ENCODE results near the gene PRDM13. TPM values are rescaled to one million over a fixed set of nuclear protein-coding genes. Genes with fewer than 3 reads are reported as not detected.

The PRDM13 gene
- total and polyA plus RNA-seq, 9 of the 15 experiments (the other 6 are each of a cell fraction or from before 2014, with no cell fraction given) = not detected

DNA sequence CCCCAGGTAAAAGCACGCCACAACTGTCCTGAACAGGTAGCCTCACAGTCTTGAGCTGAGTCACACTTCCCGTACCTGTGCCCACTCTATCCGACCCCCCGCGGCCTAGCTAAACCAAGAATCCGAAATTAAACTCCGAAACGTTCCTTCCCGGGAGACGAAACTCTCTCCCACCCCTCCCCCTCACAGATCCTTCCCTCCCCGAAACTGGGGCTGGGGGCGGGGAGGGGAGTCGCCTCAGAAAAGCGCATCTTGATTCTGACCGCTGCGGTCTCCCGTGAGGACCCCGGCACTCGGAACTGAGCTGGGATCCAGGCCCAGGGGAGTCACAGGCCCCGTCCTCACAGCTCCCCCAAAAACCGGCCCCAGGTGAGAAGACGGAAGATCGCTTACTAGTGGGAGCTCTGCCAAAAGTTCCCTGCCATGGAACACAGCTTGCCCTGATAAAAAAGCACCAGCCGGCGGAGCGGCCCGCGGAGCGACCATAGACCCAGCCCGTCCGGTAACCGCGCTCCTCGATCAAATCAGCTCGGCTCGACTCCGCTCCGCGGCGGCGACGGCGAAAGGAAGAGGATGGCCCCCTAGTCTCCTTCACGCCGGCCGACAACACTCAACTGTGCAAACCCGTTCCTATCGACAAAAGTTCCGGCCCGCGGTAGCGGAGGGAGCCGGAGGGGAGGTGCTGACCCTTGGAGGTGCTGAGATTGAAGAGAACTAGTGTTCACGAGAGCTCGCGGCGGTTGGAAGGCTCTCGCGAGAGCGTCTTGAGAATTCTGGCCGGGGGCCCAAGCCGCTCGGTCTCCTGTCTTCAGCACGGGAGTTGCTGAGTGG lies 38.3 kb upstream of the PRDM13 start, which contains the start of gene CCNC (continued):
- TF ChIP-seq, protein P1, sequence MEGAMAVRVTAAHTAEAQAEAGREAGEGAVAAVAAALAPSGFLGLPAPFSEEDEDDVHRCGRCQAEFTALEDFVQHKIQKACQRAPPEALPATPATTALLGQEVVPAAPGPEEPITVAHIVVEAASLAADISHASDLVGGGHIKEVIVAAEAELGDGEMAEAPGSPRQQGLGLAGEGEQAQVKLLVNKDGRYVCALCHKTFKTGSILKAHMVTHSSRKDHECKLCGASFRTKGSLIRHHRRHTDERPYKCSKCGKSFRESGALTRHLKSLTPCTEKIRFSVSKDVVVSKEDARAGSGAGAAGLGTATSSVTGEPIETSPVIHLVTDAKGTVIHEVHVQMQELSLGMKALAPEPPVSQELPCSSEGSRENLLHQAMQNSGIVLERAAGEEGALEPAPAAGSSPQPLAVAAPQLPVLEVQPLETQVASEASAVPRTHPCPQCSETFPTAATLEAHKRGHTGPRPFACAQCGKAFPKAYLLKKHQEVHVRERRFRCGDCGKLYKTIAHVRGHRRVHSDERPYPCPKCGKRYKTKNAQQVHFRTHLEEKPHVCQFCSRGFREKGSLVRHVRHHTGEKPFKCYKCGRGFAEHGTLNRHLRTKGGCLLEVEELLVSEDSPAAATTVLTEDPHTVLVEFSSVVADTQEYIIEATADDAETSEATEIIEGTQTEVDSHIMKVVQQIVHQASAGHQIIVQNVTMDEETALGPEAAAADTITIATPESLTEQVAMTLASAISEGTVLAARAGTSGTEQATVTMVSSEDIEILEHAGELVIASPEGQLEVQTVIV (CRISPR knock-in tag; IDR thresholded peaks at IDR 0.05; ENCODE audit: borderline replicate concordance) = no peak
- TF ChIP-seq, protein P2, sequence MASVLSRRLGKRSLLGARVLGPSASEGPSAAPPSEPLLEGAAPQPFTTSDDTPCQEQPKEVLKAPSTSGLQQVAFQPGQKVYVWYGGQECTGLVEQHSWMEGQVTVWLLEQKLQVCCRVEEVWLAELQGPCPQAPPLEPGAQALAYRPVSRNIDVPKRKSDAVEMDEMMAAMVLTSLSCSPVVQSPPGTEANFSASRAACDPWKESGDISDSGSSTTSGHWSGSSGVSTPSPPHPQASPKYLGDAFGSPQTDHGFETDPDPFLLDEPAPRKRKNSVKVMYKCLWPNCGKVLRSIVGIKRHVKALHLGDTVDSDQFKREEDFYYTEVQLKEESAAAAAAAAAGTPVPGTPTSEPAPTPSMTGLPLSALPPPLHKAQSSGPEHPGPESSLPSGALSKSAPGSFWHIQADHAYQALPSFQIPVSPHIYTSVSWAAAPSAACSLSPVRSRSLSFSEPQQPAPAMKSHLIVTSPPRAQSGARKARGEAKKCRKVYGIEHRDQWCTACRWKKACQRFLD (CRISPR knock-in tag; IDR thresholded peaks at IDR 0.05) = peak; percentile 70; the same call in 1 of the 2 replicates
- peak; percentile 97 for TF ChIP-seq XRCC5 (IDR thresholded peaks at IDR 0.05; ENCODE audit: low read depth, low read length)
- TF ChIP-seq RBM34 (IDR thresholded peaks at IDR 0.05; ENCODE audit: borderline replicate concordance, insufficient read depth, low read length) = no peak
- TF ChIP-seq DMBX1 (CRISPR knock-in tag; IDR thresholded peaks at IDR 0.05; ENCODE audit: borderline replicate concordance) = no peak; the same call in 1 of the 2 replicates
- TF ChIP-seq, protein P3, sequence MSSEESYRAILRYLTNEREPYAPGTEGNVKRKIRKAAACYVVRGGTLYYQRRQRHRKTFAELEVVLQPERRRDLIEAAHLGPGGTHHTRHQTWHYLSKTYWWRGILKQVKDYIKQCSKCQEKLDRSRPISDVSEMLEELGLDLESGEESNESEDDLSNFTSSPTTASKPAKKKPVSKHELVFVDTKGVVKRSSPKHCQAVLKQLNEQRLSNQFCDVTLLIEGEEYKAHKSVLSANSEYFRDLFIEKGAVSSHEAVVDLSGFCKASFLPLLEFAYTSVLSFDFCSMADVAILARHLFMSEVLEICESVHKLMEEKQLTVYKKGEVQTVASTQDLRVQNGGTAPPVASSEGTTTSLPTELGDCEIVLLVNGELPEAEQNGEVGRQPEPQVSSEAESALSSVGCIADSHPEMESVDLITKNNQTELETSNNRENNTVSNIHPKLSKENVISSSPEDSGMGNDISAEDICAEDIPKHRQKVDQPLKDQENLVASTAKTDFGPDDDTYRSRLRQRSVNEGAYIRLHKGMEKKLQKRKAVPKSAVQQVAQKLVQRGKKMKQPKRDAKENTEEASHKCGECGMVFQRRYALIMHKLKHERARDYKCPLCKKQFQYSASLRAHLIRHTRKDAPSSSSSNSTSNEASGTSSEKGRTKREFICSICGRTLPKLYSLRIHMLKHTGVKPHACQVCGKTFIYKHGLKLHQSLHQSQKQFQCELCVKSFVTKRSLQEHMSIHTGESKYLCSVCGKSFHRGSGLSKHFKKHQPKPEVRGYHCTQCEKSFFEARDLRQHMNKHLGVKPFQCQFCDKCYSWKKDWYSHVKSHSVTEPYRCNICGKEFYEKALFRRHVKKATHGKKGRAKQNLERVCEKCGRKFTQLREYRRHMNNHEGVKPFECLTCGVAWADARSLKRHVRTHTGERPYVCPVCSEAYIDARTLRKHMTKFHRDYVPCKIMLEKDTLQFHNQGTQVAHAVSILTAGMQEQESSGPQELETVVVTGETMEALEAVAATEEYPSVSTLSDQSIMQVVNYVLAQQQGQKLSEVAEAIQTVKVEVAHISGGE (CRISPR knock-in tag; IDR thresholded peaks at IDR 0.05) = peak; percentile 95 to 99 (median 98)
- TF ChIP-seq, protein P4, sequence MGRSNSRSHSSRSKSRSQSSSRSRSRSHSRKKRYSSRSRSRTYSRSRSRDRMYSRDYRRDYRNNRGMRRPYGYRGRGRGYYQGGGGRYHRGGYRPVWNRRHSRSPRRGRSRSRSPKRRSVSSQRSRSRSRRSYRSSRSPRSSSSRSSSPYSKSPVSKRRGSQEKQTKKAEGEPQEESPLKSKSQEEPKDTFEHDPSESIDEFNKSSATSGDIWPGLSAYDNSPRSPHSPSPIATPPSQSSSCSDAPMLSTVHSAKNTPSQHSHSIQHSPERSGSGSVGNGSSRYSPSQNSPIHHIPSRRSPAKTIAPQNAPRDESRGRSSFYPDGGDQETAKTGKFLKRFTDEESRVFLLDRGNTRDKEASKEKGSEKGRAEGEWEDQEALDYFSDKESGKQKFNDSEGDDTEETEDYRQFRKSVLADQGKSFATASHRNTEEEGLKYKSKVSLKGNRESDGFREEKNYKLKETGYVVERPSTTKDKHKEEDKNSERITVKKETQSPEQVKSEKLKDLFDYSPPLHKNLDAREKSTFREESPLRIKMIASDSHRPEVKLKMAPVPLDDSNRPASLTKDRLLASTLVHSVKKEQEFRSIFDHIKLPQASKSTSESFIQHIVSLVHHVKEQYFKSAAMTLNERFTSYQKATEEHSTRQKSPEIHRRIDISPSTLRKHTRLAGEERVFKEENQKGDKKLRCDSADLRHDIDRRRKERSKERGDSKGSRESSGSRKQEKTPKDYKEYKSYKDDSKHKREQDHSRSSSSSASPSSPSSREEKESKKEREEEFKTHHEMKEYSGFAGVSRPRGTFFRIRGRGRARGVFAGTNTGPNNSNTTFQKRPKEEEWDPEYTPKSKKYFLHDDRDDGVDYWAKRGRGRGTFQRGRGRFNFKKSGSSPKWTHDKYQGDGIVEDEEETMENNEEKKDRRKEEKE (IDR thresholded peaks at IDR 0.05; ENCODE audit: borderline replicate concordance in 1 of 2, control insufficient read depth in 1 of 2, low read depth in 2 of 2, low read length in 1 of 2) = peak in 1 of 2 experiments; percentile 94; a peak in 2 of 4 replicates
- no peak for TF ChIP-seq ZFPM2 (CRISPR knock-in tag; IDR thresholded peaks at IDR 0.05)
- TF ChIP-seq IRF2 (CRISPR knock-in tag; IDR thresholded peaks at IDR 0.05) = no peak
- no peak for TF ChIP-seq ZNF324 (CRISPR knock-in tag; IDR thresholded peaks at IDR 0.05)
- no peak for TF ChIP-seq WHSC1 (IDR thresholded peaks at IDR 0.05; ENCODE audit: low read length)
- TF ChIP-seq DIDO1 (tag; IDR thresholded peaks at IDR 0.05; ENCODE audit: low read depth) = peak; percentile 88; the same call in 1 of the 2 replicates
- no peak for TF ChIP-seq ETV6 (IDR thresholded peaks at IDR 0.05; ENCODE audit: borderline replicate concordance in 1 of 2, low read depth in 2 of 2, low read length in 1 of 2)
- TF ChIP-seq ETV6 (CRISPR knock-in tag; IDR thresholded peaks at IDR 0.05; ENCODE audit: borderline replicate concordance) = no peak

Data from K562 (cell line).